ENCODE measurements around the gene PPP2R2C.

PPP2R2C gene

GRCh38 chr4:6446538-6447451 is 25.6 kb downstream of the PPP2R2C start:
- no peak for DNase-seq

GRCh38 chr4:6446130-6446482 is 26.3 kb downstream of the PPP2R2C start:
- DNase-seq = no peak

- DNase-seq = no peak
Measured at GRCh38 chr4:6445403-6446129, 26.8 kb downstream of the PPP2R2C start.

- DNase-seq = no peak
Measured at GRCh38 chr4:6444582-6444981, 27.8 kb downstream of the PPP2R2C start.

- DNase-seq = no peak
Measured at GRCh38 chr4:6443035-6444023, 29.1 kb downstream of the PPP2R2C start.

- no peak for DNase-seq
Measured at GRCh38 chr4:6442555-6442954, 29.9 kb downstream of the PPP2R2C start.

- DNase-seq = no peak
Measured at GRCh38 chr4:6441758-6442157, 30.7 kb downstream of the PPP2R2C start.

- no peak for DNase-seq
Measured at GRCh38 chr4:6441202-6441582, 31.2 kb downstream of the PPP2R2C start.

- DNase-seq = no peak
Measured at GRCh38 chr4:6440506-6441201, 31.8 kb downstream of the PPP2R2C start.

- no peak for DNase-seq
Measured at GRCh38 chr4:6439120-6439762, 33.2 kb downstream of the PPP2R2C start.

- DNase-seq = no peak
Measured at GRCh38 chr4:6437826-6438238, 34.6 kb downstream of the PPP2R2C start.

- DNase-seq = no peak
Measured at GRCh38 chr4:6435010-6435409, 37.4 kb downstream of the PPP2R2C start.

GRCh38 chr4:6430927-6431326 is 41.5 kb downstream of the PPP2R2C start:
- no peak for DNase-seq

- no peak for DNase-seq
Measured at GRCh38 chr4:6427439-6428090, 44.8 kb downstream of the PPP2R2C start.

GRCh38 chr4:6426571-6427438 is 45.6 kb downstream of the PPP2R2C start:
- no peak for DNase-seq

- no peak for DNase-seq
Measured at GRCh38 chr4:6425911-6426310, 46.5 kb downstream of the PPP2R2C start.

- DNase-seq = no peak
Measured at GRCh38 chr4:6425336-6425735, 47.1 kb downstream of the PPP2R2C start.

GRCh38 chr4:6424425-6424824 is 48.0 kb downstream of the PPP2R2C start:
- DNase-seq = no peak

- DNase-seq = no peak
Measured at GRCh38 chr4:6423575-6423974, 48.8 kb downstream of the PPP2R2C start.

- DNase-seq = no peak
Measured at GRCh38 chr4:6422866-6423265, 49.5 kb downstream of the PPP2R2C start.

All from T1000 (cell line).